ENCODE measurements around the gene DOCK10.
A peak's percentile ranks its signal among the peaks of the same experiment; 100 is the strongest.

DOCK10 gene

DNA sequence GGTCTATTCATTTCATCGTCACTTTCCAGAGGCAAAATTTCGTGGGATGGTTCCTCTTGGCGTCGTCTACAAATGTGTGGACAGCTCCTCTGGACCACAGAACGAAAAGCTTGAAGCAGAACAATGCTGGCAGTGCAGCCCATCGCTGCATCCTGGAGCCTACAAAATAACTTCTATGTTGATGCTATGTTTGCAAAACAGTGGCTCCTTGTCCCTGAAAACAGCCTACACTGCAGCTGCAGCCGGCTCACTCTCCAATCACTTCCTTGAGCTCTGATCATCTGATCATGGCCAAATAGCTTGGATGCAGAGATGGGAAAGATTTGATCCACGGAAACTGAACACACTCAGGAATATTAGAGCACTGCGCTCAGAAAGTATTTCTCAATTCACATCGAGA is 60.0 kb downstream of the DOCK10 start:
- DNase-seq (ENCODE audit: low read depth), result peak; percentile 74

DNA sequence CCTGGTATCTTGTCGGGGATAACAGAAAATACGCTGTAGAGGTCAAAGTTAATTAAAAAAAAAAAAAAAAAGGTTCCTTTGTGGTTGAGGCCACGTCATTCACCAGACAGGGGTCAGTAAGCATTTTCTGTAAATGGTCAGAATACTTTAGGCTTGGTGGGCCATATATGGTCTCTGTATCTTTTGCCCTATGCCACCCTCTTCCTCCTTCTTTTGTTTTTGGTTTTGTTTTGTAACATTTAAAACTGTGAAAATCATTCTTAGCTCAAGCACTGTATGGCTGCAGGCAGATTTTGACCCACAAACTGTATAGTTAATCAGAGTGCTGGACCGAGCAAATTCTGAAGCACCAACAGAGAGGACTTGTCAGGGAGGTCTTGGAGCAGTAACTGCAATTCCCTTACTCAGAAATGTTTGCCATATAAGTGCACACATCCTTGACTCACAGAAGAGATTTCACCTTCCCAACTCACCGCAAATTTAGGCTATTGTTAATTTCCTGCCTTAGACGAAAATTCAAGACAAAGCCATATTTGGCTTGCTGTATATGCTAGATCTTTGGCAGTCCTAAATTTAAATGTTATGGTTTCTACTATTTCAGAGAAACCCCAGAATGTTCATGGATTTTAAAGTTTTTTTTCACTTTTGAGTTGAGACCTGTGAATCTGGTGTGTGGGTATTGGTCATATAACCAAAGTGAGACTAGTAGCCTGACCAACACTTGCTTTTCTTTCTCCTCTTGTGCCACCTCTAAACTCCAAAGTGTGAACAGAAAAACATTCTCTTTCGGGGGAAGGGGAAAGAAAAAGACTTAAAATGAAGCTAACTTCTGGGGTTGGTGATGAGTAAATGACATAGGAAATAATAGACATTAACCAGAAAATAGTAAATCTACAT is 65.4 kb downstream of the DOCK10 start:
- DNase-seq (ENCODE audit: low read depth), result no peak

DNA sequence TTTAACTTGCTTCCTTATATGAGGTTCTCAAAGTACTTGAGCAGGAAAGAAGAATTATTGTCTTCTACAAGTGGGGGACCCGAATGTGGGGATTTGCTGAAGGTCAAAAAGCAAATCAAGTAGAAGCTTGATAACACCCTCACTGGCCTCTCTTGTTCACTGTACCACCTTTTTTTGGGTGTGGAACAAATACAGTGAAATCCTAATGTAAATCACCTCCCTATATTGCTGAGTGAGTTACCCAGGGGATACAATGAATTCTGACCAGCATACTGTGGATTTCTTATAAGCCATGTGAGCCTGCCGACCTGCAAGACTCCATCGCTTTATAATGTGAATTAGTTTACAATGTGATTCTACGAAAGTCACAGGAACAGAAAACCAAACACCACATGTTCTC is 66.5 kb downstream of the DOCK10 start:
- DNase-seq (ENCODE audit: low read depth), result no peak

DNA sequence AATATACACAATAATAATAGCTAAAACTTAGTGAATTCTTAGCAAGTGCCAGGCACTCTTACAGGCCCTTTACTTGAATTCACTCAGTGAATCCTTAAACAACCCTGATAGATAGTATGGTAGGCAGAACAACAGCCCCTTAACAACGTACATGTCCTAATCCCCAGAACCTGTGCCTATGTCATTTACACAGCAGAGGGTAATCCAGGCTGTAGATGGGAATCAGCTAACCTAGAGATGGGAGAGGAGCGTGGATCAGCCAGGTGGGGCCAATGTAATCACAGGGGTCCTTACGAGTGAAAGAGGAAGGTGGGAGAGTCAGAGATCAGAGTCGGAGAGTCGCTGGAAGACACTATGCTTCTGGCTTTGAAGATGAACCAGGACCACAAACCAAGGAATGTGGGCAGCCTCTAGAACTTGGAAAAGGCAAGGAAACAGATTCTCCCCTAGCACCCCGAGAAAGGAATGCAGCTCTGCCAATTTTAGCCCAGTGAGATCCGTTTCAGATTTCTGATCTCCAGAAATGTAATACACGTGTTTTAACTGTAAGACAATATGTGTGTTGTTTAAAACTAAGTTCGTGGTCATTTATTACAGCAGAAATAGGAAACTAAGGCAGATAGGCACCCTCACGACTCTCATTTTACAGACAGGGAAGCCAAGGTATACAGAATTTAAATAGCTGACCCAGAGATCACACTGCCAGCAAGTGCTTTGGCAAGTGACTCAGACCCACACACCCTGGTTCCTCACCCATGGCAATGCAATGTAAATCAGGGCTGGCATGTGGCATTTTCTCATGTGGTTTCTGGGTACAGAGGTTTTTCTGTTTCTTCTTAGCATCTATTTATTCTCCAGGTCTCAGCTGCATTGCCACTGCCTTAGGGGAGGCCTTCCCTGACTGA is 68.9 kb downstream of the DOCK10 start:
- DNase-seq (ENCODE audit: low read depth), result peak; percentile 88

DNA sequence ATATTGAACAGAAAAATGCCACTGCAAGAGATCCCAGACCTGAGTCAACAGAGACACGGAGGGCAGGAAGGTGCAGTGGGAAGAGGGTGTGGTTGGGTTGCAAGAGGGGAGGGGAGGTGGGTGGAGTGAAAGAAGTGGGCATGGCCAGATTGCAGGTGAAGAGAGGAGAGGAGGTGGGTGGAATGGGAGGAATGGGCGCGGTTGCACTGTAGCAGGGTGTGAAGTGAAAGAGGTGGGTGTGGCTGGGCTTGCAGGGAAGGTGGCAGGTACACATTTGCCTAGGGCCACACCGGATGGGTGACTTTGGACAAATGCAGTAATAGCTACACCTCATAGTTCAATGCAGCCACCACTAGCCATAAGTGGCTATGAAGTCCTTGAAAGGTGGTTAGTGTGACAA is 71.1 kb downstream of the DOCK10 start:
- no peak for DNase-seq (ENCODE audit: low read depth)

DNA sequence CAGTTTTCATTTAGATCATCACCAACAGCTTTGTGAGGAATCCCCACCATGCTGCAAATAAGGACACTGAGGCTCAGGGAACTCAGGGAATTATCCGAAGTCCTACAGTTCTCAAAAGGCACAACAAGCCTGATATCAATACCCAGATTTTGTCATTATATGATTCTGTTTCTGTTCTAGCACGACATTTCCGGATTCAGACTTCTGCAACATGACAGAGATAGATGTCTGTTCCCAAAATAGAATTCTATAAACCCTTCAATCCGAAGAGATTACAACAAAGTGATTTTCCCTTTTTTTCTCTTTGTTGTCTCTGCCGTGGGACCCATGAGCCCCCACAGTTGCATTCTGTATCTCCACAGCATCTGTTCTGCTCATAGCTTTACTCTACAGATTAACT is 72.0 kb downstream of the DOCK10 start:
- DNase-seq (ENCODE audit: low read depth), result no peak

DNA sequence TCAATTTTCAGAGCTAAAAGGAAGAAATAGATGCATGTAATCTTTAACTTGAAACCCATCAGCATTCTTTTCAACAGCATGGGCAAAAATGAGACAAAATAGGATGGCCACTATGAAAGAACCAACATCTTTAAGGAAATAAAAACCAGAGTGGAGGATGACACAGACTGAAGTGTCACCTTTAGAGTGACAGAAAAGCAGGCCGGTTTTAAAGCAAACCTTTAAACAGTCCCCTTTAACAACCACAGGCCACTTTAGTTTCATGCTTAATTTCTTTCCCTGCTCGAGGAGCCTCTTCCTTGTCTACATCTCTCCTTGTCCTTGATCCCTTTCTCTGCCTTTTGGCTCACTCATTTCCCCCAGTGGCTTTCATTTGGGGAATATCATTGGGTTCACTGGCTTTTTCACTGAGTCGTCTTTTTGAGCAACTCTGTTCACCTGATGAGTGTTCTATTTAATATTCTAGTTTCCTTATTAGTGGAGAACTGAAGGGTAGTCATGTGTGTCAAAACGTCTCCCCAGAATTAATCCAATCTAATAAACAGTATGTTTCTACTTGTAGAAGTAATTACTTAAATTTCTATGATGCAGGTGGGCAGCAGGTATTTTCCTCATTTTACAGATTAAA is 72.5 kb downstream of the DOCK10 start:
- no peak for DNase-seq (ENCODE audit: low read depth)

DNA sequence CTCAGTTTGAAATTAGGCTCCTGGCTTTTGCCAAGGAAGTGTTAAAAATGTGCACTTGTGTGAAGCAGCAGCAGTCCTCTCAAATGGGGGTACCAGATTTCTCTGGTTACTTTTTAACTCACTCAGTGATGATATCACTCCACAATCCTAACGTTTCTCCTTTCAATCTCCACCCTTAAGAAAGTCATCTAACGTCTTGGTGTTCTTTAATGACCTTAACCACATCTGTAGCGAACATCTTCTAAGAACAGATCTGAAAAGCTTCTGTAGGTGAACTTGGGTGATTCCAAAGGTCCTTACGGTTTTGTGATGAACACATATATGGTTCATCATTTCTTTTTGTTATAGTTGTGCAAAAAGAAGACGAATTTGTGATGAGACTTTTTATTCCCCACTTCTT is 73.2 kb downstream of the DOCK10 start:
- DNase-seq (ENCODE audit: low read depth), result no peak

DNA sequence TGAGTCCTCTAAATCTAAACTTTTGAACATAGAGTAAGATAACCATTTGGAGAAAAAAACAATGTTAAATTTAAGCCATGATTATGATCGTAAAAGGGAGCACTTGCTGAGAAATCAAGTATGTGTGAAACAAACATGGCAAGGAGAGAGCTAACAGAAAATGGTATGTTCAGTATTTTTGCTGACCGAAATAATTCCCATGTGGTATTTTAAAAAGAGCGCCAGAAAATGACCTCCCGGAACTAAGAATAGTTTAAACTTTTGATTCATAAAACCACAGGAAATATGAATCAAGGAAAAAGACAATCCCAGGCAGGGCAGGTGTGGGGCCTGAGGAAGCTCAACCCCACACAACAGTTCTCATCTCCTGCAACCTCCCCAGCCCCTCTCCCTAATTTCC is 74.2 kb downstream of the DOCK10 start:
- peak; percentile 59 for DNase-seq (ENCODE audit: low read depth)

DNA sequence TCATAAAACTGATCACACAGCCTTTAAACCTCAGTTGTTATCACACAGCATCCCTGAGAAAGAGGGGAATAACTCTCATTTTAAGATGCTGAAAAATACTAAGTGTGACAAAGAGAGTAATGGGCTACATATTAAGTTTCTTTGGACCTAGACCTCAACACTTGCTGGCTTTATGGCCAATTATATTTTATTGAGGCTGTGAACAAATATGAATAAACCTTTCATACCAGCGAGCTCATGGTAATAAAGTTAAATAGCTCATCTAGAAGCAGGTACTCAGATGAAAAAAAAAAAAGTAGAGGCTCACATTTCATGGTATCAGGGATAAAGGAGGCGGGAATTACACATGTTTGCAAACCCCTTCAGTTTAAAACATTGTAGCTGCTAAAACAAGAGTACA is 75.7 kb downstream of the DOCK10 start:
- DNase-seq (ENCODE audit: low read depth), result no peak

DNA sequence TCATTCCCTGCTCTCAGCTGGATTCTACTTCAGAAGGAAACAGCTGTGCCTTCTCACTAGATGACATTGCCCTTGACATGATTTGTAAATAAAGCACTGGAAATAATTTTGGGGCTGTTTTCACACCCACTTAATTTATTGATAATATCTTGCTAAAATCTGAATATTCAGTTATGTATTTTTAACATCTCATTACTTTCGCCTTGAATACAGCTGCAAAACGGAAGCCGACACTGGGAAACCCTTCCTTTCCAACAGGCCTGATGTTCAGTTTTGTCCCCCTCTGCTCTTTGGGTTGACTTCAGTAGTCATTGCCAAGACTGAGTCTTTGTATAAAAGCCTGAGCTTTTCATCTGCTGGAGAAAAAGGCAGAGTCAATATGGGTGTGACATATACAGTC is 82.7 kb downstream of the DOCK10 start:
- no peak for DNase-seq (ENCODE audit: low read depth)

DNA sequence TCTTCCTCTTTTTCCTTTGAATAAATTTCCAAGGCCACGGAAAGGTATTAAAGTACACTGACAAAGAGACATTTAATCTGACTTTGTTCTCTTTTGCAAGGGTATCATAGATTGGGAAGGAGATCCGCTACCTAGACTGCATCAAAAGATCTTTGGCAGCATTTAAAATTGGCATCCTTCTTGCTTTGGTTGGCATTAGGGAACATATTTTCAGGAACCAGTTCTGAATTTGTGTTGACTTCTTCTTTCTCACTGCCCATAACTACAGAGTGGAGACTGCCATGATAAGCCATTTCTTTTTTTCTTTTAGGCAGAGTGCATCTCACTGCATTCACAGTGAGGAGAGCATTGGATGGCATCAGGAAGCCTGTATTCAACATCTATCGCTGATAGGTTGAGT is 83.4 kb downstream of the DOCK10 start:
- DNase-seq (ENCODE audit: low read depth), result peak; percentile 80

DNA sequence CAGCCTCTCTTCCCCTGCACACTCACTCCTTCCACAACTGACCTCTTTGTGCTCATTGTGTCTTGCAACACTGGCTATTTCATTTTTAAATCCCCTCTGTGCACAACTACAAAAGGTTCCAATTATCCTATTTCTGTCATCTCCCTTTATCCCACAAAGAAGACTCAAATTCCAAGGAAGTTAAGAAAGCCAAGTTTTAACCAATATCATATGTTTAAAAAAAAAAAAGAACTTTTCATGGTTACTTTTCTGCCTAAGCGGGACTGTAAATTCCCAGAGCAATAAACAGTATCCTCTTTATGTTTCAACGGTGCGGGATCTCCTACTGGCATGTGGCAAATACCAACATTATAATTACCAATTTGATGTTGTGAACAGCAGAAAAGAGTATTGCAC is 83.8 kb downstream of the DOCK10 start:
- peak; percentile 93 for DNase-seq (ENCODE audit: low read depth)

DNA sequence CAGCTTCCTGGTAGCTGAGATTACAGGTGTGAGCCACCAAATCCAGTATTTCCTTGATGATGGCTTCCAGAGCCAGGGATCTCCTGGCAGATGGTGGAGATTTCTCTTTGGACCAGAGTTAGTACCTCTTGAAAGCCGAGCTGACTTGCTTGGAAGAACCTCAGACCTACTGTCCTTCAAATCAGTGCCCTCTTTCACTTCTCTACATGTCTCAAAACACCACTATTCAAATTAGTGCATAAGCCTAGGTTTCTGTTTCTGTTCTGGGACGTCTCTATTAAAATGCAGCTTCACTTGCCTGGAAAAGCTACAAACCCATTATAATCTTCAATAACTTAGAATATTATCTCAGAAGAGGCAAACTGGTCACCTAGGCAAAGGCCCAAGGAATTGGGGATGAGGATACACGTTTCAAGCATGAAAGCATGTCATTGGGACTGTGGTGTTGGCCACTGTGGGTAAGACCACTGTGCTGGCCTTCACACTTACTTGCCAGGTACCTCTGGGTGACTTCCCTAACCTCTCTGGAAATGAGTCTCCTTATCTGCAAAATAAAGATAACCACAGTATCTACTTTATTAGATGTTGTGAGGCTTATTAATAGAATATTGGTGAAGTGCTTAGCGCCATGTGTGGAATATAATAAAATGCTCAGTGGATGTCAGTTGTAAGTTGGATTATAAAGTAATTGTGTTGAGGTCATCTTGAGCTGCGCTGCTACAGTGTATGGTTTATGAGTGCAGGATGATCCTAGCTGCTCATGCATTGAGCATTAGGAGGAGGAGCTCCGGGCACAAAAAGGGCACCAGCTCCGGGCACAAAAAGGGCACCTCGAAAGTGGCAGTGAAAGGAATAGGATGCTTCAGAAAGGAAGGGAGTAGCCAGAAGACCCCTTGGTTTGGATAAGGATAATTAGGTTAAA is 84.5 kb downstream of the DOCK10 start:
- no peak for DNase-seq (ENCODE audit: low read depth)

DNA sequence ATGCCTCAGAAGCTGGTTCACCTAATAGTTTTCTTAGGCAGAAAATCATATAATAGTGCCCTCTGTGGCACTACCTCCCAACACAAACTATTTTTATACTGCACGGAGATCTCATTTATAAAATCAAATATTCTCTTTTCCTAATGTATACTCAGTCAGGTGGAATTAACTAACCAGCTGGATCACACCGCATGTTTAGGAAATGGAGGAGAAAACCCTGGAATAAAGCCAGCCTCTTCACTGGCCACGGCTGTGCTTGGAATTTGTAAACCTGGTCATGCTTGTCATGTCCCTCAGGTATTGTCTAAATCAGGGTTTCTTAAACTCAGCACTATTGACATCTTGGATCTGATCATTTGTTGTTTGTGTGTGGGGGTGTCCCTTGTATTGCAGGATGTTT is 85.6 kb downstream of the DOCK10 start:
- DNase-seq (ENCODE audit: low read depth), result no peak

DNA sequence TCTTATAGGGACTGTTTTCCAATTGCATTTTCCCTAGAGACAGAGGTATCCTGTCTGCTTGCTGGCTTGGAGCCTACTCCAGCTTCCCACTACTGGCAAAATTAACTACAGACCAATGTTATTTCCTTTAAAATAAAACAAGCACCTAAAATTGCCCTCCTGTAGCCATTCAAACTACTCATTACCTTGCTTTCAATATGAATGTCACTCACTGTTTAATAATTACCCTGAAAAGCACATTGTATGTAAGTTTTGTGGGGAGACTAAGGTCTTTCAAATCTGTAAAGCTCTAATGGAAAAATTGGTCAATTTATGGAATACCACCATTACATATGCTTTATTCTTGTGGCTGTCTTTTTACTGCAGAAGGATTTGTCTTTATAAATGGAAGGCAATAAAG is 87.3 kb downstream of the DOCK10 start:
- no peak for DNase-seq (ENCODE audit: low read depth)

DNA sequence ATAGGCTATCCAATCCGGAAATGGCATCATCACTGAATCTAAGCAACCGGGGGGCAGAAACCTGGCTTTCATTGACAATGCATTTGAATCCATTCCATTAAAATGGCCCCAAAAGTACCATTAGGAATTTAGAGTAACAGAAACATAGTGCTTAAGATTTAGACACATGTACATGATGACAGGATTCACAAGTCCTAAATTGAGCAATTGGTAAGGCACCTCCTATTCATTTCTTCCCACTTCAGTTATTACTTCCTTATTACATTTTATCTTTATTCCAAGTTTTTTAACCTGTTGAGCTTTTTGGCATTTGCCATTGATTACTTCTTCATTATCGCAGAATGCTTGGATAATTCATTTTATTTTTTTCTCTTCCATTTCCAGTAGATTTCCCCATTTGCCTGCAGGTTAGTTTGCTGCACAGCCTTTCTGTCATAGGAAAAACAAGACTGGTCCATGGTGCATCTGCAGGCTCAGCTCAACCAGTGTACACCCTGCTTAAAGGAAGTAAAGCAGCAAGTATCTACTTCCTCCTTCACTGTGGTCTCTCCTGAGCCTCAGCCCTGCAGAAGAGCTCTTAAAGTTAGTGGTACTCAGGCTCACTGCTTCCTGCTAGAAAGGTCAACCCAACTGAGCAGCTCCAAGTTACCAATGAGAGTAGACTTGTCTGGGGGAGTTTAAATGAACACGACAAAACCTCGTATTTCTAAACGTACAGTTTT is 89.2 kb downstream of the DOCK10 start:
- no peak for DNase-seq (ENCODE audit: low read depth)

DNA sequence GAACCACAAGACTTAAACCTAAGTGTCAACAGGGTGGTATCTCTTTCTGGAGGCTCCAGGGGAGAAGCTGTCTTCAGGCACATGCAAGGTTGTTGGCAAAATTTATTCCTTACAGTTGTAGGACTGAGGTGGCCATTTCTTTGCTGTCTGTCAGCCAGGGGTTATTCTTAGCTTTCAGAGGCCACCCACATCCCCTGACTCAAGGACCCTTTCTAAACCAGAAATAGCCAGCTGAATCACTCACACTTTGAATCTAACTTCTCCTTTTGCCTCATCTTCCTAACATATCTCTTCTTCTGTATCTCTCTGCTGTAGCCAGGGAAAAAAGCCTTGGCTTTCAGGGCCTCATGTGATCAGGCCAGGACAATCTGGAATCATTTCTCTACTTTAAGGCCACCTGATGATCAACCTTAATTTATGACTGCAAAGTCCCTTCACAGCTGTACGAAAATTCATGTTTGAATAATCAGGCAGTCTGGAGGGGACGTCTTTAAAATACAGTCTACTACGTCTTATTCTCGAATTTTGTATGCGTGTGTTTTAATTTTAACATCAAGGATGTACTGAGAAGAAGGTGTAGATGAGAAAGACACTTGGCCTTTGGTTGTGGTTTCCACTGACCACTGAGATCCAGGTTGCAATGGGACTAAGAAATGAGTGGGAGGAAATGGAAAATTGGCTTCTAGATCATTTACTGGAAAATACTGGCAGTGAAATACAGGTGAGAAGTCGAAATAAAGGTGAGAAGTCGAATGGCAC is 90.4 kb downstream of the DOCK10 start:
- no peak for DNase-seq (ENCODE audit: low read depth)

DNA sequence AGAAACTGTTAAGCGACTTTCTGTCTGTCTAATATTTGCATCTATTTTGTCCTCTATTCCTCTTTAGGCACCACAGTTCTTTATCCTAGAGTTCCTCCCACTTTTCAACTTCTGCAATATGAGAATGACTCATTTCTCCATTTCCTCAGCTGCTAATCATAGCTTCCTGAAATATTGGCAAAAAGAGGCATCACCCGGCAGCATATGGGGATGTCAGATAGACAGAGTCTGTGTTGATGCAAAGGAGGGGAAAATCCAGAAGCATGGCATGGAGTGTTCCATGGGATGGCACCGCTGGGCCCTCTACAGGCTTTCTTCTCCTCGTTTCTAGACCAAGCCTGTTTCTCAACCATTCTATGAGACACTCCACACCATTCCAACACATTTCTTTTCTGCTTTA is 93.4 kb downstream of the DOCK10 start:
- DNase-seq (ENCODE audit: low read depth), result peak; percentile 61

DNA sequence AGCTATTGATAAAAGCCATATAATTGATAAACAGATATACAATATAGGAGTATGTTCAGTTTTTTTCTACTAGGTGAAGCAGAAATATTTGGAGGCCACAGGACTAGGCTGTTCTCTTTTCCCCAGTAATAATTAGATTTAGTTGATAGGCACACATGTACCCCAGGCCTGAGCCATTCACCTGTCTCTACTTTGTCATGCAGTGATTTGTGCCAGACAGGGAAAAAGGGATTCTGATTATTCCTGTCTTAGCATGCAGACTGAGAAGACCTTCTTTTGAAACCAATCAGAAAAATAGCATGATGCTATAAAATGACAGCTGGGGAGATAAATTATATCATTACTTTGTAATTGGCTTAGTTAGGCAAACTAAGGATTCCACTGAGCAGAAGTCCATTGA is 94.3 kb downstream of the DOCK10 start:
- no peak for DNase-seq (ENCODE audit: low read depth)
